ENCODE data around the gene DSC3. TPM values are rescaled to one million over a fixed set of nuclear protein-coding genes. Genes with fewer than 3 reads are reported as not detected.
A peak's percentile ranks its signal among the peaks of the same experiment; 100 is the strongest.

DSC3 gene
- 1 to 10 TPM in 2 of 7 donors, under 1 TPM in 5; 0.05 to 9.1 (median 0.38) TPM for total RNA-seq
- polyA plus RNA-seq, result 1 to 10 TPM in 1 of 2 donors, under 1 TPM in 1; 0.45 to 1.2 TPM
- long read RNA-seq, donor 1, result 0 reads
- long read RNA-seq, donor 2, result 0 reads
- long read RNA-seq, donor 3, result 0 reads

GRCh38 chr18:31042406-31043181, at the start of gene DSC3:
Gene DSC3 (minus strand): TSS chr18:31042742. CDS start chr18:31042660, 82 bp downstream.
- peak in 1 of 5 donors; percentile 14 for DNase-seq
- peak within 1 kb of the TSS; percentile 18 for H3K4me3 ChIP-seq
- intact Hi-C loops (cut with DNase I), result loop anchor here in 1 of 4 donors (10.0 kb wide), 1 partner anchor 58 kb away; no protein-coding TSS in a partner anchor
- TF ChIP-seq EP300 (IDR thresholded peaks at IDR 0.05) (no peak), CTCF (IDR thresholded peaks at IDR 0.05) (no peak), POLR2A (IDR thresholded peaks at IDR 0.05) (no peak)
- no peaks in the 10 kb centered on the region for H3K36me3 ChIP-seq
- peaks cover 0 to 5% of the 10 kb centered on the region in 2 donors for H3K9me3 ChIP-seq
- H3K4me1 ChIP-seq (ENCODE audit: insufficient read depth), result no peaks in the 10 kb centered on the region
- no peak within 1 kb of the TSS for H3K27ac ChIP-seq
- H3K27me3 ChIP-seq, result peaks cover 2% of the 10 kb centered on the region
- WGBS, 3 donors, result 3 to 6% (median 3%) methylated on average over 69 to 73 of the region's 73 CpGs

- Histone ChIP-seq H3K4me3 (no peak overlapping the region), H3K27ac (no peak overlapping the region), H3K36me3 (no peaks in the 10 kb centered on the region), H3K4me1 (ENCODE audit: insufficient read depth) (no peaks in the 10 kb centered on the region), H3K27me3 (no peaks in the 10 kb centered on the region), H3K9me3 (no peaks in the 10 kb centered on the region)
- intact Hi-C loops (cut with DNase I), result no loop called here
- TF ChIP-seq POLR2A (IDR thresholded peaks at IDR 0.05), result no peak
- TF ChIP-seq EP300 (IDR thresholded peaks at IDR 0.05), result no peak
- TF ChIP-seq CTCF (IDR thresholded peaks at IDR 0.05), result no peak
- no peak for DNase-seq
- 69 to 79% (median 74%) methylated on average over 1 of the region's 1 CpG for WGBS, 3 donors
These were observed 48.8 kb upstream of the DSC3 start for GRCh38 chr18:31091350-31091749.

GRCh38 chr18:31088532-31088931, 46.0 kb upstream of the DSC3 start:
- DNase-seq, result no peak
- intact Hi-C loops (cut with DNase I), result no loop called here
- TF ChIP-seq EP300 (IDR thresholded peaks at IDR 0.05), result no peak
- no peak for TF ChIP-seq POLR2A (IDR thresholded peaks at IDR 0.05)
- no peak for TF ChIP-seq CTCF (IDR thresholded peaks at IDR 0.05)
- H3K9me3 ChIP-seq, result no peaks in the 10 kb centered on the region
- H3K27me3 ChIP-seq, result no peaks in the 10 kb centered on the region
- no peak overlapping the region for H3K27ac ChIP-seq
- 95 to 98% (median 96%) methylated on average over 3 of the region's 3 CpGs for WGBS, 3 donors
- H3K36me3 ChIP-seq, result no peaks in the 10 kb centered on the region
- H3K4me3 ChIP-seq, result no peak overlapping the region
- H3K4me1 ChIP-seq (ENCODE audit: insufficient read depth), result no peaks in the 10 kb centered on the region

GRCh38 chr18:31079973-31080372, 37.4 kb upstream of the DSC3 start:
- H3K9me3 ChIP-seq, result no peaks in the 10 kb centered on the region
- no peaks in the 10 kb centered on the region for H3K27me3 ChIP-seq
- no peak for DNase-seq
- H3K4me3 ChIP-seq, result no peak overlapping the region
- no peak overlapping the region for H3K27ac ChIP-seq
- intact Hi-C loops (cut with DNase I), result no loop called here
- TF ChIP-seq POLR2A (IDR thresholded peaks at IDR 0.05) (no peak), CTCF (IDR thresholded peaks at IDR 0.05) (no peak), EP300 (IDR thresholded peaks at IDR 0.05) (no peak)
- WGBS, 3 donors, result 93% methylated on average over 3 of the region's 3 CpGs
- no peaks in the 10 kb centered on the region for H3K36me3 ChIP-seq
- no peaks in the 10 kb centered on the region for H3K4me1 ChIP-seq (ENCODE audit: insufficient read depth)

Measured in ovary (tissue), 10 donors.